ENCODE data around the gene ZNF229.
"Not testable (repeated sequence)": the region's sequence is repeated elsewhere in the genome, so short reads cannot be mapped to it uniquely, and the experiment has no call there.

- TF ChIP-seq ZNF274 (IDR thresholded peaks at IDR 0.05; ENCODE audit: low read depth, low read length); SUZ12 (IDR thresholded peaks at IDR 0.05; ENCODE audit: extremely low read depth, insufficient read depth, insufficient read length); YY1 (IDR thresholded peaks at IDR 0.05; ENCODE audit: insufficient read depth, insufficient read length): not testable (repeated sequence)
Measured at GRCh38 chr19:44462600-44463286, 14.5 kb upstream of the ZNF229 start.

Measured in NT2/D1 (cell line).